IPS DF 4.7 (cell line): ENCODE results near the gene ADGRG6.

Source experiments
- DNase-seq: peaks from one replicate; pipeline ENCODE4 v3.0.0-alpha.2; 2013; ENCODE audit warnings: low spot score; ENCODE audit errors: extremely low read depth

Gene ADGRG6

GRCh38 chr6:142481466-142481865 is 179.7 kb downstream of the ADGRG6 start:
- DNase-seq: no peak

- DNase-seq: no peak
Measured at GRCh38 chr6:142482249-142482648, 180.4 kb downstream of the ADGRG6 start.

GRCh38 chr6:142482974-142483373 is 181.2 kb downstream of the ADGRG6 start:
- DNase-seq: no peak

GRCh38 chr6:142485256-142485655 is 183.4 kb downstream of the ADGRG6 start:
- DNase-seq: no peak

GRCh38 chr6:142489722-142490610 is 188.2 kb downstream of the ADGRG6 start:
- DNase-seq: no peak
